ENCODE measurements around the gene FBXL4. TPM values are rescaled to one million over a fixed set of nuclear protein-coding genes. Genes with fewer than 3 reads are reported as not detected.

The FBXL4 gene
- total RNA-seq, 1 experiment from 2014 or later = 5.1 TPM

DNA sequence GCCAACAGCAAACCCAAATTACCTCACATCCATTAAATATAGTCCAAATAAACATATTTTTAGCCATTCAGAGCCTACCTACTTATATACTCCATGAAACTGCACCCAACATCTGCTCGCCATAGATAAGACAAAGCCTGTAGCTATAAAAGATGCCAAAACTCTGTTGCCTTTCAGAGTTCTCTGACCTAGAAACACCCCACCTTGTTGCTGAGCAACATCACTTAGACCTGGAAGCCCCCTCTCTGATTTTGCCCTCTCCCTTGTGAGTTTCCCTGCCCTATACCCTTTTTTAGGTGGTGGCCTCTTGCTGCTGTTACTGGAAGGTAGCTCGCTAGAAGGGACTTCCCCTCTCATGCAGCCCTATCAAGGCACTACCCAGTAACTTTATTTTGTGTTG, 27.7 kb upstream of the FBXL4 start:
- Histone ChIP-seq H3K27ac (ENCODE audit: insufficient read length, low read depth, low read length) (no peak overlapping the region), H4K91ac (ENCODE audit: insufficient read length, low read depth, low read length) (no peak overlapping the region), H3K79me1 (ENCODE audit: insufficient read depth, low read depth, low read length, poor library complexity, severe bottlenecking) (no peaks in the 10 kb centered on the region), H2BK12ac (ENCODE audit: insufficient read length, low read depth, low read length) (no peak overlapping the region), H3K23me2 (ENCODE audit: insufficient read length, low read depth, low read length, poor library complexity, severe bottlenecking) (no peaks in the 10 kb centered on the region), H3T11ph (ENCODE audit: low read length) (no peak overlapping the region), H3K23ac (ENCODE audit: insufficient read length, low read depth, low read length) (no peak overlapping the region), H4K8ac (replicated peaks; ENCODE audit: insufficient read length, low read depth, low read length) (no peak overlapping the region), H2BK120ac (ENCODE audit: low read depth, low read length, poor library complexity, severe bottlenecking) (no peak overlapping the region), H2BK20ac (ENCODE audit: low read depth, low read length, poor library complexity, severe bottlenecking) (no peak overlapping the region), H3K56ac (ENCODE audit: insufficient read length, low read depth, low read length) (no peak overlapping the region), H4K5ac (ENCODE audit: insufficient read length, low read depth, low read length) (no peak overlapping the region), H2AK5ac (ENCODE audit: insufficient read length, low read length) (no peak overlapping the region), H3K4me2 (ENCODE audit: insufficient read depth, insufficient read length, low read length) (no peak overlapping the region), H2BK5ac (ENCODE audit: insufficient read length, low read length) (no peak overlapping the region), H3K27me3 (ENCODE audit: insufficient read depth, low read length) (no peaks in the 10 kb centered on the region), H3K18ac (ENCODE audit: insufficient read length, low read depth, low read length) (no peak overlapping the region), H3K9me3 (ENCODE audit: control insufficient read depth, low read depth, low read length) (no peaks in the 10 kb centered on the region), H3K79me2 (ENCODE audit: insufficient read depth, low read length) (no peaks in the 10 kb centered on the region), H2AFZ (ENCODE audit: low read length) (no peak overlapping the region), H3K9ac (ENCODE audit: extremely low read depth, insufficient read length, low read length) (no peak overlapping the region), H4K20me1 (ENCODE audit: control insufficient read depth, insufficient read depth, insufficient read length) (no peaks in the 10 kb centered on the region), H3K14ac (ENCODE audit: insufficient read depth, low read length) (no peak overlapping the region), H3K4ac (ENCODE audit: low read depth, low read length) (no peak overlapping the region), H3K4me1 (ENCODE audit: insufficient read depth, low read length) (no peaks in the 10 kb centered on the region; the same call in 1 of the 2 replicates), H2BK15ac (ENCODE audit: low read depth, low read length) (no peak overlapping the region)
- WGBS (ENCODE audit: extremely low coverage, insufficient read length, low lambda C conversion rate) = no CpG with 5 or more reads among the region's 2 CpGs
- no peak overlapping the region for H3K27ac Mint-ChIP-seq
- no peaks in the 10 kb centered on the region for H3K27me3 Mint-ChIP-seq (ENCODE audit: low read depth)
- H3K4me3 Mint-ChIP-seq = no peak overlapping the region
- no peak for DNase-seq
- no peaks in the 10 kb centered on the region for H3K36me3 Mint-ChIP-seq (ENCODE audit: insufficient read depth in 1 of 3, low read depth in 3 of 3)
- H3K4me1 Mint-ChIP-seq = peaks cover 17 to 18% of the 10 kb centered on the region in 2 experiments
- TF ChIP-seq, protein P1, sequence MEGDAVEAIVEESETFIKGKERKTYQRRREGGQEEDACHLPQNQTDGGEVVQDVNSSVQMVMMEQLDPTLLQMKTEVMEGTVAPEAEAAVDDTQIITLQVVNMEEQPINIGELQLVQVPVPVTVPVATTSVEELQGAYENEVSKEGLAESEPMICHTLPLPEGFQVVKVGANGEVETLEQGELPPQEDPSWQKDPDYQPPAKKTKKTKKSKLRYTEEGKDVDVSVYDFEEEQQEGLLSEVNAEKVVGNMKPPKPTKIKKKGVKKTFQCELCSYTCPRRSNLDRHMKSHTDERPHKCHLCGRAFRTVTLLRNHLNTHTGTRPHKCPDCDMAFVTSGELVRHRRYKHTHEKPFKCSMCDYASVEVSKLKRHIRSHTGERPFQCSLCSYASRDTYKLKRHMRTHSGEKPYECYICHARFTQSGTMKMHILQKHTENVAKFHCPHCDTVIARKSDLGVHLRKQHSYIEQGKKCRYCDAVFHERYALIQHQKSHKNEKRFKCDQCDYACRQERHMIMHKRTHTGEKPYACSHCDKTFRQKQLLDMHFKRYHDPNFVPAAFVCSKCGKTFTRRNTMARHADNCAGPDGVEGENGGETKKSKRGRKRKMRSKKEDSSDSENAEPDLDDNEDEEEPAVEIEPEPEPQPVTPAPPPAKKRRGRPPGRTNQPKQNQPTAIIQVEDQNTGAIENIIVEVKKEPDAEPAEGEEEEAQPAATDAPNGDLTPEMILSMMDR (conservative IDR thresholded peaks at IDR 0.05) = no peak
- no peaks in the 10 kb centered on the region for H3K9me3 Mint-ChIP-seq

All from H9 (cell line).